GM18867 (cell line): ENCODE results near the gene ZNF821.
A peak's percentile ranks its signal among the peaks of the same experiment; 100 is the strongest.
"Not testable (repeated sequence)": the region's sequence is repeated elsewhere in the genome, so short reads cannot be mapped to it uniquely, and the experiment has no call there.

Experiments
- ATAC-seq: cut with Tn5 transposase; IDR thresholded peaks from one replicate; pipeline ENCODE4 v1.9.1; 2021; ENCODE audit warnings: mild to moderate bottlenecking, moderate library complexity; ENCODE audit not compliant: unreplicated experiment

ZNF821 gene

DNA sequence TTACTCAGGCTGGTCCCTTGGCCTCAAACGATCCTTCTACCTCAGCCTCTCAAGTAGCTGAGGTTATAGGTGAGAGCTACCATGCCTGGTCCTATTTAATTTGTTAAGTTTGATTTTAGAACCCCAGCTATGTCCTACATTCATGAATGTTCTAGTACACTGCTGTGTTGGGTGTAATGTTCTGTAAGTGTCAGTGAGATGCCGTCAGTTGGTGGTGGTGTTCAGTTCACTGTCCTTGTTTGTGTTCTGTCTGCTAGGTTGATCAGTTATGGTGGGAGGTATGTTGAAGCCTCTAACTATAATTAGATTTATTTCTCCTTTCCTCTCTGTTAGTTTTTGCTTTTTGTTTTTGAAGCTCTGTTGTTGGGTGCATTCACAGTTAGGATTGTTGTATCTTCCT is 19.6 kb upstream of the ZNF821 start:
- ATAC-seq, result no peak

DNA sequence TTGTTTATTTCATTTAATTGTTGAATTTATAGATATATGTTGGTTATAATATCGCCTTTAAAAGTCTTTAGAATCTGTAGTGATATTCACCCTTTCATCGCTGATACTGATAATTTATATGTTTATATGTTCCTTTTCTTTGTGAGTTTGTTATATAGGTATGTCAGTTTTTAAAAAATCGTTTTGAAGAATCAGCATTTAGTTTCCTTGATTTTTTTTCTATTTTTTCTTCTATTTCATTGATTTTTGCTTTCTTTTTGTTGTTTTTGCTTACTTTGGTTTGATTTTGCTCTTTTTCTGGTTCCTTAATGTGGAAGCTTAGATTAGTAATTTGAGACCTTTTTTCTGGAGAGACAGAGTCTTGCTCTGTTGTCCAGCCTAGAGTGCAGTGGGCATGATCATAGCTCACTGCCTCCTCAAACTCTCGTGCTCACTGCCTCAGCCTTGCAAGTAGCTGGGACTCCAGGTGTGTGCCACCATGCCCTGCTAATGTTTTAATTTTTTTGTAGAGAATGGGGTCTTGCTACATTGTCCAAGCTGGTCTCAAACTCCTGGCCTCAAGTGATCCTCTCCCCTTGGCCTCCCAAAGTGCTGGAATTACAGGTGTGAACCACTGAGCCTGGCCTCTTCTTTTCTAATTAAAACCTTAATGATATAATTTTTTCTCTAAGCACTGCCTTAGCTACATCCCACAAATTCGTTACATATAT is 18.8 kb upstream of the ZNF821 start:
- ATAC-seq, result no peak

DNA sequence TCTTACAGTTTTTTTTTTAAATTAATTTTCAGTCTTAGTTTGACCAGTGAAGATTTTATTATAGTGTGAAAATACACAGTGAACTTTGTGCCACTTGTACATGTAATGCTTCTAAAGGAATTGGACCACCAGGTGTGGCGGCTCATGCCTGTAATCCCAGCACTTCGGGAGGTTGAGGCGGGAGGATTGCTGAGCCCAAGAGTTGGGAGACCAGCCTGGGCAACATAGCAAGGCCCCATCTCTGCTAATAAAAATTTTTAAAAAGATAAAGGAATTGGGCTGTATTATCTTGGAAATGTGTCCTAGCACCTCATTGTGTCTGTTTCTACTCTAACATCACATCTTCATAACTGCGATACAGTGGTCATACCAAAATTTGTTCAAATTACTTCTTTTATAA is 15.2 kb upstream of the ZNF821 start:
- ATAC-seq, result no peak

DNA sequence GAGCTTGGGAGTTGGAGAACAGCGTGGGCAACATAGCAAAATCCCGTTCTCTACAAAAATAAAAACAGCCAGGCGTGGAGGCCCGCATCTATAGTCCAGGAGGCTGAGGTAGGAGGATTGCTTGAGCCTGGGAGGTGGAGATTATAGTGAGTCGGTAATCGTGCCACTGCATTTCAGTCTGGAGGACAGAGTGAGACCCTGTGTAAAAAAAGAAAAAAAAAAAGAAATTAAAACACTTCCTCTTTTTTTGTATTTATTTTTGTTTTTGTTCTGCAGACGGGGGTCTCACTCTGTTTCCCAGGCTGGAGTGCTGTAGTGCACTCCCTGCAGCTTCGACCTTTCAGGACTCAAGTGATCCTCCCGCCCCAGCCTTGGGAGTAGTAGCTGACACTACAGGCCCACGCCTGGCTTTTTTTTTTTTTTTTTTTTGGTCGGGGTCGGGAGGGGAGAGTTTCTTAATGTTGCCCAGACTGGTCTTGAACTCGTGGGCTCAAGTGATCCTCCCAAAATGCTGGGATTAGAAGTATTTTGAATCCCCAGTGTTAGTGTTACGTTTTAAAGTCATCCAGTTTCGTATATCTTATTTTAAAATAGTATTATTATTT is 12.9 kb upstream of the ZNF821 start:
- ATAC-seq, result no peak

DNA sequence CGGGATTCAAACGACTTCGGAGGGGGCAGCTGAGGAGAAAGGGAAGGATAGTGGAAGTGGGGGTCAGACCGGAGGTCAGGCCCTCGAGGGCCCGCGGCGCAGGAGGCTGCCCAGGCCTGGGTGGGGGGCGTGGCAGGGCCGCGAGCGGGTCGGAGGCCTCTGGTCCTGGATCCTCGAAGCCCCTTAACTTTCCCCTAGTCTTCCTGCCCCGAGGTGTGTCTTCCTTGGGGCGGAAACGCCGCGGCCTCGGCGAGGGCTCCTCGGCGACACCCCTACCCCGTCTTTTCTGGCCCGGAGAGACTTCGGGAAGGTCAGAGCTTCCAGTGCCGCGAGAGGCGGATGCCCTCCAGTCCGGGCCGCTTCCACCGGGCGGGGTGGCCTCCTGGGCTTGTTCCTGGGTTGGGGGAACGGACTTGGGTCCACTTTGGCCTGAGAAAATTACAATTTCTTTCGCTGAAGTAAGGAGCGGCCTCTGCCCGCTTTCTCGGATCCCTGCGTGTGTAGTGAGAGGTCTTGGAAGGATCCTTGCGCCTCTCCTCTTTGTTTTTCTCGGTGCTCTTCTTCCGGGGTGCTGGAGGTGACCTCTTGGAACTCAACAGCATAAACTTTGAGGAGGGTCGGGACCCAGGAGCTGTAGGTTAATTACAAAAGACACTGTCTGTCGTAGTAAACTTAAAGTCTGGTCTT is 11.8 kb upstream of the ZNF821 start:
- peak; percentile 22 for ATAC-seq

DNA sequence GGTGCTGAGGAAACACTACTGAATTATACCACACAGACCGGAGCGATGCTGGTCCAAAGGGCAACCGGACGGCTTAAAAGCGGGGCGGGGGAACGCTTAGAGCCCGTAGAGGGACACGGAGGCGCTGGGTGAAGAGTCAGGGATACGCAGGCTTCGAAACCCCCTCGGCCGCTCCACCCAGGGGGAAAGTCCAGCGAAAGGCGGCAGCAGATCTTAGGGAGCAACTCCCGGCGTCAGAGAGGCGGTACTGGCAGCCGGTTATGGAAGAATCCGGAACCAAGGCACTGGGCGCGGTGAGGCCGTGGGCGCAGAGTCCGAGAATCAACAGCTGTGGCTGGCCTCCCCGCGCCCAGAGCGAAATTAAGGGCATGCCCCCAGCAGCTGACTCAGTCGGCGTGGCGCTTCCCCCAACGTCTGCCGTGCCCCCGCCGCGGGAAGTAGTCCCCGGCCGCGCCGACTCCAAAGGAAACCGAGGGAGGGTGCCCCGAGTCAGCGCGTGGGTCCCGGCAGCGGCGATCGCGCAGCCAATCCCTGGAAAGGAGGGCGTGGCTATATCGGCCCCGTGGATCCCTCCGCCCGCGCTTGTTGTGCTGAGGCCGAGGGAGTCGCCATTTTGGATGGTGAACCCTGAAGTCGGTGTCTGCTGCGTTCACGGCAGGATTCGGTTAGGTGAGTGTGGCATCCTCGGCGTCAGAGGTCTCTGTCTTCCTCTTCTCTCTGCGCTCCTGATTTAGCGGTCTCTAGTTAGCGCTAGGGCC is 11.1 kb upstream of the ZNF821 start, which contains the start of gene IST1:
Gene IST1, plus strand, starts transcription at position 611 of the 758 bp plus-strand sequence. CDS start 20,110 bp downstream, outside the sequence.
- peak; percentile 81 for ATAC-seq

DNA sequence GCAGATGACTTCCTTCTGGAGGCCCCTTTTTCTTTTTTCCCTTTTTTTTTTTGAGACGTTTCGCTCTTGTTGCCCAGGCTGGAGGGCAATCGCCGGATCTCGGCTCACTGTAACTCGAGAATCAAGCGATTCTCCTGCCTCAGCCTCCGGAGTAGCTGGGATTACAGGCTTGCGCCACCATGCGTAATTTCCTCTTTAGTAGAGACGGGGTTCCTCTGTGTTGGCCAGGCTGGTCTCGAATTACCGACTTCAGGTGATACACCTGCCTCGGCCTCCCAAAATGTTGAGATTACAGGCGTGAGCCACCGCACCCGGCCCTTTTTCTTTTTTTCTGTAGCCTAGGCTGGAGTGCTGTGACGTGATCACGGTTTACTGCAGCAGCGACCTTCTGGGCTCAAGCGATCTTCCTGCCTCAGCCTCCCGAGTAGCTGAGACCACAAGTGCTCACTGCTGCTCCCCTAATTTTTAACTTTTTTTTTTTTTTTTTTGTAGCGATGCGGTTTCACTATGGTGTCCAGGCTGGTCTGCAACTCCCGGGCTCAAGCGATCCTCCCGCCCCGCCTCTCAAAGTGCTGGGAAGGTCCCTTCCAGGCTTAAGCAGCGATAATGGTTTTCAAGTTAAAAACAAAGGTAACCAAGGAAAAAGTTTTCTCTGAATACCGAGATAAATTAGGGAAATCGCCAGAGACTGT is 10.4 kb upstream of the ZNF821 start:
- peak; percentile 25 for ATAC-seq

DNA sequence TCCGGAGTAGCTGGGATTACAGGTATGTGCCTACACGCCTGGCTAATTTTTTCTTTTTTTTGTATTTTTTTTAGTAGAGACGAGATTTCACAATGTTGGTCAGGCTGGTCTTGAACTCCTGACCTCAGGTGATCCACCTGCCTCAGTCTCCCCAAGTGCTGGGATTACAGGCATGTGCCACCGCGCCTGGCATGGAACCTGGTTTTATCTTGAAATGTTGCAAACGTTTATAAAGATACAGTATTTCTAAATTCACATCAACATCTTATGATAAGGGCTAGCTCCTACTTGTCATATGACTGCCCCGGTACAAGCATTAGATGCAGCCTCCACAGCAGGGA is 9.9 kb upstream of the ZNF821 start:
- ATAC-seq, result no peak

DNA sequence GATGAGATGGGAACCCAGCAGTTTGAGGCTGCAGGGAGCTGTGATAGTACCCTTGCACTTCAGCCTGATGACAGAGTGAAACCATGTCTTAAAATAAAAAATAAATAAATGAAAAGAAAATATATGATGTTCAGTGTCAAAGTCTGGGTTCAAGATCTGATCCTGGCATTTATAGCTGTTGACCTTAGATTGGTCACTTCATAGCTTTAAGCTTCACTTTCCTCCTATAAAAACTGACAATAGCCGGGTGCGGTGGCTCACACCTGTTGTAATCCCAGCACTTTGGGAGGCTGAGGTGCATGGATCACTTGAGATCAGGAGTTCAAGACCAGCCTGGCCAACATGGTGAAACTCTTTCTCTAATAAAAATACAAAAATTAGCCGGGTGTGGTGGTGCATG is 5.2 kb upstream of the ZNF821 start:
- no peak for ATAC-seq

DNA sequence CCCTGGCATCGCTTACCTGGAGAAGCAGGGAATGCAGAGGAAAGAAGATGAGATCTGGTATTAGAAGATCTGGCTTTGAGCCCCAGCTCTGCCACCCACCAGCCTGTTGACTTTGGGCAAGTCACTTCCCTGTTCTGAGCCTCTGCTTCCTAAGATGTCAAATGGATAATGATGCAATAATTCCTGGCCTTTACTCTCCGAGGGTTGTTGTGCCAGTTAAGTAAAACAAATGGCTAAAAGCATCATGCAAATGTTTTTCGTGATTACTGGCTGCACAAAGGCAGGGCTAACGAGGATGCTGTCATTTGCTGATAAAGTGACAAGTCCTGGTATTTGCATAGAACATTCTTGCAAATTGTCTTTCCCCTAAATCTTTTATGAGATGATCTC is 1.3 kb upstream of the ZNF821 start:
- ATAC-seq, result no peak

DNA sequence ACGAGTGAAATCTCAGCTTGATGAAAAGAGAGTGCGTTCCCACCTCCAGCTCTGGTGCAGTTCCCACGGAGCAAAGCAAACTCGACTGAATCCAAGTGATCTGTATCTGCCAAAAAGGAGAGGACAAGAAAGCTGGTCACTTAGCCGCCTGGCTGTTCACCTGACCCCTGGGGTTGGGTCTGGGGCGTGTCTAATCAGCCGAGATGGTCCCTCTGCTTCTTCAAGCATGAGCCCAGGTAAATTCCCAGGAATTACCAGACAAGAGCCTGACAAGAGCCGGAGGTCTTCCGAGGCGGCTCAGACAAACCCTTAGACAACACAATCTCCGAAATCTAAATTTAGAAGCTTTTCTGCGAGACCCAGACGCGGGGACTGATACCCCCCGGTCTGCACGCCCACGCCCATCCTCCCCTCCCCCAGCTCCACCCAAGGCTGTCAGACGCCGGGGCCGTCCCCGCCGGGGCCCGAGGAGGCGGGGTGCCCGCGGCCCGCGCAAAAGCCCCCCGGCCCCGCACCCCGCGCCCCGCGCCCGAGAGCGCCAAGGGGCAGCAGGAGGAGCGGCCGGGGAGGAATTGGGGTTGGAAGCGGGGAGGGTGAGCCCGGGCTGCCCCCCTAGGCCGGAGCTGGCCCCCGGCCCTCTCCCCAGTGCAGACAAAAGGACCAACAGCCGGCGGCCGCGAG is 674 bp downstream of the ZNF821 start:
- ATAC-seq, result peak; percentile 47

DNA sequence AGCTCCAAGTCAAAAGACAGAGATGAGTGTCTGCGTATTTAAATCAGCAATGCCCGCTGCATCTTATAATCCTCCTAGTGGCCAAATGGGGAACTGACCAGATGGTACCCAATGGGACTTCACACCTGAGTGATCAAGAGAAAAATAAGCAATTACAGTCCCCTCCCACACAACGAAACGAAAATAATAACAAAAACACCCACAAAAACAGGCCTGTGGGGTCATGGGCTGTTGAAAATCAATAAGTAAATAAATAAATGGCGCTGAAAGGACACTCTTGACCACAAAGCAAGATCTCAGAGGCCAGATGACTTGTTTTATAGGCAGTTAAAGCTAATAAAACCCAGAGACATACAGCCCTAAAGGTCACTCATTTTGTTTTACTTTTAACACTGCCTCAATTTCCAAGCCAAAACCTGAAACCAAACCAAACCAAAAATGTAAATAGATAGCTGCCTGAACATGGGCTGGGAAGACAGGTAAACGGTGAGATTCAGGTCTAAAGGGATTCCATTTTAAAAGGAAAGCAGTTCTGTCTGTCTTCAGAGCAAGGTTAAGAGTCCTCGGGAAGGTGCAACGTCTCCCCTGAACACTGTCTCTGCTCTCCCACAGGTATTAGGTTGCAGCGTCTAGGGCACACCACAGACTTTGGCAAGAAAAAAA is 1.3 kb downstream of the ZNF821 start:
- ATAC-seq, result peak; percentile 42

DNA sequence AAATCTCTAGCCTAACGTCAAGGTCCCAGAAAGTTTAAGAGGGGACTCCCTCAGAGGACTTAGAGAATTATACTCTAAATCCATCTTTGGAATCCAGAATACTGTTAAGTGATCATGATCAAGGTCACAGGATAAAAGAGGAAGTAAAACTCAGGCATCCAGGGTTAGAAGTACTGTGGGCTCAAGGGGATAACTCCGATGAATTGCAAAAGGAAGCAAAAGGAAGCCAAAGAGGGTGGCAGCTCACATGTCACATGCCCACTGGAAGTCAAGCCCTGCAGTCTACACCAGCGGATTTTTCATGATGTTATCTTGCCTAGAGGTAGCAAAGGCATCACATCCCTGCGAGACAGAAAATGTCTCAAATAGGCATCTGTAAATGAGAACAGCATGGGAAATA is 3.8 kb downstream of the ZNF821 start:
- no peak for ATAC-seq

DNA sequence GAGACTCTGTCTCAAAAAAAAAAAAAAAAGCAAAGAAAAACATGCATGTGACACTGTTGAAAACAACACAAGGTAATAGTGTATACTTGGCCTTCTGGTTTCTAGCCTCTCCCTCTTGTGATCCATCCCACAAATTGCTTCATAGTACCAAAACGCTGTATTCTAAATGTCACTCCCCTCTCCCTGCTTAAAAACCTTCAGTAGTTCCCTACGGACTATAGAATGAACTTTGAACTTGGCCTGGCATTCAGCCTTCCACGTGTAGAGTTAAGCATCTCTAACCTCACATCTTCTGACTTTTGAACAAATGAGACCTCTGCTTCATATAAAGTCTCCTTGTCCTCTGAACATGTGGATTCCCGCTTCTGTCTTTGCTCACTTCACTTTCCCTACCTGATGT is 5.1 kb downstream of the ZNF821 start:
- no peak for ATAC-seq

DNA sequence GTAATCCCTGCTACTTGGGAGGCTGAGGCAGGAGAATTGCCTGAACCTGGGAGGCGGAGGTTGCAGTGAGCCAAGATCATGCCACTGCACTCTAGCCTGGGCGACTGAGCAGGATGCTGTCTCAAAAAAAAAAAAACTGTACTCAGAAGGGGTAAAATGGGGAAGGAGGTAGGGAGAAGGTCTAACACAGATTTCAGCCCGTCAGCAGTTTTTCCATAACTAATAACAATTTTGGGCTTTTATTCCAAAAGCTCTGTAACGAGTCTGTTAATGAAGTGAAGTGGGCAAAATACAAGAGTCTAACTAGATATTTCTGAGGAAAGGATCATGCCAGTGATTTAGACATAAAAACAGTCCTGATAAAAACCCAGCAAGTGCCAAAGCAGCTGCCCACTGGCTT is 10.8 kb downstream of the ZNF821 start:
- no peak for ATAC-seq

DNA sequence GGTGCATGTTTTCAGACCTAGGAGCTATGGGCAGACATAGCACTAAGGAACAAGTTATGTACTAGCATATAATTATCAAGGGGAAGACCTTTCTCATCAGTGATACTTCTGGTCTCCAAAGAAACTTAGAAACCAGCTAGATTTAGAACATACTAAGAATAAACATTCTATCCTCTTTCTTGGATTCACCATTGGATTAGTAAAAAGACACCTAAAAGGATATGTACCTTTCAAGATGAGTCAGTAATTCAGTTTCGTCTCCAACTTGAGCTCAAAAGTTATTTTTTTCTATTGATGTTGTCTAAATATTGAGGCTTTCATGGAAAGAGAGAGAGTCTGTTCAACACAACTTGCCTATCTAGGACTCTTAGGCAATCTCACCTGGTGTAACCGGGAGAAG is 13.2 kb downstream of the ZNF821 start:
- no peak for ATAC-seq

DNA sequence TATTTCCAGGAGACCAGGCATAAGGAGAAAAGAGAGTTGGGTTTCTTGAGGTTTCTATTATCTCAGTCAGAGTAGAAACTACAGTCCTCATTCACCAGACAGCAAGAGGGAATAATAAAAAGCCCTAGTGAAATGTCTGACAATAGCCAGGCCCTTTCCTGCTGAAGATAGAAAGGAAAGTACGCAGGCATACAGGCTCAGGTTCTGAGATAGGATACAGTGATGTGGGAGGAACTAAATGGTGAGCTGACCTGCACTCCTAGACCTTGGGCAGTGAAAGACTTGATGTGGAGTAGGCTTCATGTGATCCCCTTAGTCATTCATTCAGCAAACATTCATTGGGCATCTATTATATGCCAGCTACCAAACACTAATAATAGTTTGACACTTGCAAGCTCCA is 14.9 kb downstream of the ZNF821 start:
- no peak for ATAC-seq

DNA sequence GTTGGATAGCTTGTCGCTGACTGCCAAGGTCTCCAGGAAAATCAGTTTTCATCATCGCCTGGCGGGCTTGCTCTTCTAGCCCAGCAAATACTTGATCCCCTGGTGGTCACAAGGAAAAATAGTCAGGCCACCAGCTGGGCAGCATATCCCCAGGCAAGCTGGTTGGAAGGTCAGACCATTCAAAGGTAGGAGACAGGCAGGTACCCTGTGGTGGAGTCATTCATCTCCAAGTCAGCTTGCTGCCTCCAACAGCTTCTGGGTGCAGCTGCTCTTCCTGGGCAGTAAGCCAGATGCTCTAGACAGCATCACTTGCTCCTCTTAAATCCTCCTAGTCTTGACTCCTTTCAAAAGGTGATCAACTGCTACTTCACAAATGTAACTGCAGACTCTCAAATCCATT is 16.0 kb downstream of the ZNF821 start:
- ATAC-seq, result no peak

DNA sequence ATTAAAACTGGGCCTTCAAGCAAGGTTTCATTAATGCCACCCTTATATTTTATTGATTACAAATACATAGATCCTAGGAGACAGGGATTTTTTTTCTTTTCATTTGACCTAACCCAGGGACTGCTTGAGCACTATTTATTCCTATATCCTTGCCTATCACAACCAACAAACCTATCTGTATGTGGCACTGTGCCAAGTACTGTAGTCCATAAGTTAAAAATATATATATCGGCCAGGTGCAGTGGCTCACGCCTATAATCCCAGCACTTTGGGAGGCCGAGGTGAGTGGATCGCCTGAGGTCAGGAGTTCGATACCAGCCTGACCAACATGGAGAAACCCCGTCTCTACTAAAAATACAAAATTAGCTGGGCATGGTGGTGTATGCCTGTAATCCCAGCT is 16.8 kb downstream of the ZNF821 start:
- ATAC-seq, result not testable (repeated sequence)
